RWPE2 (cell line): ENCODE data around the gene FUT2.

ENCODE experiments used
- ATAC-seq: fragments of 200-7000 bp; cut with Tn5 transposase; 3 replicates; pipeline ENCODE4 v1.9.1; 2021; ENCODE audit warnings: low read depth
- DNase-seq: peaks from one replicate; pipeline ENCODE4 v3.0.0-alpha.2; 2020; ENCODE audit warnings: low spot score
- H3K27ac ChIP-seq: fragments of 450-650 bp; 2 replicates; pipeline ENCODE4 v1.5.1; 2017; ENCODE audit warnings: mild to moderate bottlenecking; ENCODE audit not compliant: poor library complexity, severe bottlenecking
- H3K27me3 ChIP-seq: fragments of 250-450 bp; sonication (Bioruptor Pico); 2 replicates; pipeline ENCODE4 v1.5.1; 2021; ENCODE audit warnings: mild to moderate bottlenecking, moderate library complexity; ENCODE audit not compliant: insufficient read depth, poor library complexity, severe bottlenecking
- H3K36me3 ChIP-seq: fragments of 250-450 bp; sonication (Bioruptor Pico); 2 replicates; pipeline ENCODE4 v1.5.1; 2020; ENCODE audit warnings: low read depth, mild to moderate bottlenecking, moderate library complexity
- H3K4me1 ChIP-seq: fragments of 250-450 bp; sonication (Bioruptor Pico); 2 replicates; pipeline ENCODE4 v1.5.1; 2021; ENCODE audit warnings: mild to moderate bottlenecking, moderate library complexity; ENCODE audit not compliant: insufficient read depth, poor library complexity, severe bottlenecking
- H3K4me3 ChIP-seq: fragments of 250-450 bp; sonication (Bioruptor Pico); 2 replicates; pipeline ENCODE4 v1.5.1; 2021; ENCODE audit warnings: mild to moderate bottlenecking, moderate library complexity; ENCODE audit not compliant: severe bottlenecking
- H3K9me3 ChIP-seq: fragments of 250-450 bp; sonication (Bioruptor Pico); 2 replicates; pipeline ENCODE4 v1.5.1; 2021; ENCODE audit warnings: mild to moderate bottlenecking, moderate library complexity; ENCODE audit not compliant: severe bottlenecking
- TF ChIP-seq, protein P1 (sequence below): fragments of 450-650 bp; IDR thresholded peaks from one replicate; pipeline ENCODE4 v1.5.1; 2017; ENCODE audit warnings: mild to moderate bottlenecking, moderate library complexity; ENCODE audit not compliant: poor library complexity, severe bottlenecking

The FUT2 gene

DNA sequence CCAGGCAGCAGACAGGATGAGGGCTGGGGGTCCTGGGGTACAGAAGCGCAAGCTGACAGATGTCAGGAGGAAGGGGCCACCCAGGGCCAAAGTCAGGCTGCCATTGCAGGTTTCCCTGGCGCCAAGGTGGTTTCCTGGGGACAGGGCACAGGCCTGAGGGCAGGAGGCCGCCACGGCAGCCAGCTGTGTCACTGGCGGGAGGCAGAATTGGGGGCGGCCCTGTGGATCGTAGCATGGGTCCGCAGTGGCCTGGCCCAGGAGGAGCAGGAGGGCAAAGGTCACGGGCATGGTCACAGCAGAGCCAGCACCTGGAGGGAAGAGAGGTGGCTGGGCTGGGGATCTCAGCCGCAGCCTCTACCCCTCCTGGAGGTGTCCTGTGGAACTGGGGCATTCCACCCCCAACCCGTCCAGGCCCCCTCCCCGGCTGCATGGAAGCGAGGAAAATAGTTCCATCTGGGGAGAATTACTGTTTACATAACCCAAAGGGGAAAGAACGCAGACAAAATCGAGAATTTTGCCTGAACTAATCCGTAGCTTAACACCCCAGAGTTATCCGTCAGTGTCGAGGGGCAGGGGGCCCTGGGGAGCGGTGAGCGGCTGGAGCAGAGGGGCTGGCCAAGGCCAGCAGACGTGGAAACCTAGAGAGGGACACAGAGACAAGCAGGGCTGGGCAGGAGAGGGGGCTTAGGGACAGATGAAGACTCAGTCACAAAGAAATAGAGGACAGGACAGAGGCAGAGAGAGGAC lies 24.9 kb upstream of the FUT2 start:
- Histone ChIP-seq H3K4me3 (no peak overlapping the region), H3K4me1 (no peaks in the 10 kb centered on the region), H3K27me3 (no peaks in the 10 kb centered on the region), H3K27ac (no peak overlapping the region), H3K9me3 (no peaks in the 10 kb centered on the region), H3K36me3 (no peaks in the 10 kb centered on the region)
- no peak for DNase-seq
- no peak for ATAC-seq
- TF ChIP-seq, protein P1, sequence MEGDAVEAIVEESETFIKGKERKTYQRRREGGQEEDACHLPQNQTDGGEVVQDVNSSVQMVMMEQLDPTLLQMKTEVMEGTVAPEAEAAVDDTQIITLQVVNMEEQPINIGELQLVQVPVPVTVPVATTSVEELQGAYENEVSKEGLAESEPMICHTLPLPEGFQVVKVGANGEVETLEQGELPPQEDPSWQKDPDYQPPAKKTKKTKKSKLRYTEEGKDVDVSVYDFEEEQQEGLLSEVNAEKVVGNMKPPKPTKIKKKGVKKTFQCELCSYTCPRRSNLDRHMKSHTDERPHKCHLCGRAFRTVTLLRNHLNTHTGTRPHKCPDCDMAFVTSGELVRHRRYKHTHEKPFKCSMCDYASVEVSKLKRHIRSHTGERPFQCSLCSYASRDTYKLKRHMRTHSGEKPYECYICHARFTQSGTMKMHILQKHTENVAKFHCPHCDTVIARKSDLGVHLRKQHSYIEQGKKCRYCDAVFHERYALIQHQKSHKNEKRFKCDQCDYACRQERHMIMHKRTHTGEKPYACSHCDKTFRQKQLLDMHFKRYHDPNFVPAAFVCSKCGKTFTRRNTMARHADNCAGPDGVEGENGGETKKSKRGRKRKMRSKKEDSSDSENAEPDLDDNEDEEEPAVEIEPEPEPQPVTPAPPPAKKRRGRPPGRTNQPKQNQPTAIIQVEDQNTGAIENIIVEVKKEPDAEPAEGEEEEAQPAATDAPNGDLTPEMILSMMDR: no peak

DNA sequence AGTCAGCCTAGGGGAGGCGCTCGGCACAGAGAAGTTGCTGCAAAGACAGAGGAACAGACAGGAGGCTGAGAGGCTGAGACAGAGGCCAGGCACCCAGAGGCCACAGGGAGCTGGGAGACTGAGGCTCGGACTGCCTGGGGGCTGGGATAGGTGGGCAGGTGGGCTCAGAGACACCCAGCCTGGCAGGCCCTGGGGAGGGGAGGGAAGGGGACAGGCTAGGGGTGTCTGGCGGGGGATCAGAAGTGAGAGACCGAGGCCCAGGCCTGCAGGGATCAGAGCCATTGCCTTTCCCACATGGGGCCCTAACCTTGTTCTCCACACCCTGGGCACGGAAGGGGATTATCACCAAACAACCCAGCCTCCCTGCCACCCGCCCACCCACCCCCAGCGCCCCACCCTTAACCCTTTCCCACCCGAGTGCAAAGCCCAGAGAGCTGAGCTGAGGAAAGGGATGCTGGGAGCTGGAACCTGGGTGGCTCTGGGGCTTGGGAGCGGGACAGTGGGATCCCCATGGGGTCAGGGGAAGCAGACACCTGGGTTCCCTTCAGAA lies 24.2 kb upstream of the FUT2 start:
- TF ChIP-seq, protein P1: no peak
- no peaks in the 10 kb centered on the region for H3K9me3 ChIP-seq
- H3K27ac ChIP-seq: no peak overlapping the region

DNA sequence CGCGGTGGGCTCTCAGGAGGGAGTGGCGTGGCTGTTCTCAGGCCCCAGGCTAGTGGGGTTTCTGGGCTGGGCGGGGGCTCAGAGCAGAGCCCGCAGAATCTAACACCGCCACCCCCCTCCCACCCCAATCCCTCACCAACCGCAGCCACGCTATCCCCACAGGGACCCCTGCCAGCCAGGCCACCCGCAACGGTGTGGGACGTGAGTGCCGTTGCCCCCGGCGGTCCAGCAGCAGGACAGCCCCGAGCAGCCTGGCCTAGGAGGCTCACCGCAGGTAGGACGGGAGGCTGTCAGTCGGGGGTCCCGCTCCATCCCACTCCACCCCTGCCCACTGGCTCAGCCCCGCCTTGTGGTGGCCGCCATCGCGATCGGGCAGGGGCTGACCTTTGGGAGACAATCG lies 22.8 kb upstream of the FUT2 start, which contains the start of gene NTN5:
TSS of gene NTN5 (minus strand) at position 24 of the 400 bp plus-strand sequence. CDS start 2,031 bp downstream, outside the sequence.
- ATAC-seq: no peak
- no peak within 1 kb of the TSS for H3K27ac ChIP-seq
- H3K4me1 ChIP-seq: no peaks in the 10 kb centered on the region
- no peak for DNase-seq
- no peaks in the 10 kb centered on the region for H3K9me3 ChIP-seq
- TF ChIP-seq, protein P1: no peak
- H3K27me3 ChIP-seq: no peaks in the 10 kb centered on the region
- no peaks in the 10 kb centered on the region for H3K36me3 ChIP-seq
- H3K4me3 ChIP-seq: no peak within 1 kb of the TSS

More for the DNA sequence above, 24.2 kb upstream of the FUT2 start:
- ATAC-seq: no peak
- no peak for DNase-seq
- Histone ChIP-seq H3K27me3 (no peaks in the 10 kb centered on the region), H3K4me3 (no peak overlapping the region), H3K36me3 (no peaks in the 10 kb centered on the region), H3K4me1 (no peaks in the 10 kb centered on the region)

DNA sequence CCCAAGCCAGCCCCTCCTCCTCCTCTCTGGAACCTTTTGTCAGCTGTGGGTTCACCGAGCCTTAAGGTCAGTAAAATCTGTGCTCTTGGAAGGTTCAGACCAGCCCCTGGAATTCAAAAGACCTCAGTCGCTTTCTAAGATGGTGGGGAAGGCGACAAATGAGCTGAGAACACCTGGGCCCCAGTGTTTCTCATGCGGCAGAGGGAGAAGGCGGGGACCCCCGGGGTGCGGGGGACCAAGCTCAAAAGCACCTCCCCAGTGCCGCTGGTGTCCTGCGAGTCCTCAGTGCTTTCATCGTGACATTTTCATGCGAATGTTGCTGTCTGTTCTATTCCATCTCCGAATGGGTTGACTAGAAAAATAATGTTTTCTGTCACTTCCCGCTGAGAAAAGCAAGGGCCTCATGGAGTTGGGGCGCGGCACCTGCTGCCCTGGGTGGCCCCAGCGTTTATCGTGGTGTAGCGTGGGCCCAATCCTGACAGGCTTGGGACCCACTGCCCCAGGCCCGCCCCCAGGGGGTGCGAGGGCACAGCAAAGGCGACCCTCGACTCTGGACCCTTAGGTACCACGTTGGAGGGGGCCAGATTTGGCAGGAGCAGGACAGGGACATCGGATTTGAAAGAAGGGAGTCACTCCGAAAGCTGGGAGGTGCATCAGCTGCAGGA lies 22.2 kb upstream of the FUT2 start:
- Histone ChIP-seq H3K4me1 (no peaks in the 10 kb centered on the region), H3K27me3 (no peaks in the 10 kb centered on the region), H3K9me3 (no peaks in the 10 kb centered on the region), H3K27ac (no peak overlapping the region), H3K4me3 (no peak overlapping the region), H3K36me3 (no peaks in the 10 kb centered on the region)
- no peak for ATAC-seq
- TF ChIP-seq, protein P1: no peak
- no peak for DNase-seq
